ENCODE measurements around the gene PDILT.
"Not testable (repeated sequence)": the region's sequence is repeated elsewhere in the genome, so short reads cannot be mapped to it uniquely, and the experiment has no call there.

DNA sequence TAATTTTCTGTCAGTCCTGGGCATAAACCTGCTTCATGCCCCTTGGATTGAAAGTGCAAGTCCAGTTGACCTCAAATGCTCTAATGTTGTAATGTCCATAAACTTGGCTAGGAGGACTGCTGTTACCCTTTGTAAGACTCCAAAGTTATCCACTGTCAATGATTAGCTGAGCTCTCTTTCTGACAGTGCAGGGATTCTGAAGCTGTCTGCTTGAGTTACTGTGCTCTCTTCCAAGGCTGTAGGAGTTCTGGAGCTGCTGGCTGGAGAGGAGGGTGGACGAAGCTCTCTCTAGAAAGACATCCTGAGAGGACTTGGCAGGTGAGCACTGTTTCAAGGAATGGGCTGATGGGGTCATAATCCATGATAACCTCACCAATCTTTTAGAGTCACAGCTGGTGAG is 46.8 kb upstream of the PDILT start, which contains the start of gene ACSM2A:
- TF ChIP-seq NBN (IDR thresholded peaks at IDR 0.05; ENCODE audit: low read depth); MAZ (CRISPR knock-in tag; conservative IDR thresholded peaks at IDR 0.05 in 1 of 2, IDR thresholded peaks at IDR 0.05 in 1 of 2); NCOA2 (IDR thresholded peaks at IDR 0.05; ENCODE audit: partially characterized antibody in 2 of 2); KLF16 (IDR thresholded peaks at IDR 0.05); SMARCB1 (IDR thresholded peaks at IDR 0.05; ENCODE audit: insufficient read length, low read depth); SREBF1 (IDR thresholded peaks at IDR 0.05; ENCODE audit: borderline replicate concordance, low read depth, low read length); TBP (optimal IDR thresholded peaks at IDR 0.05; ENCODE audit: low read depth, low read length); SPI1 (IDR thresholded peaks at IDR 0.05; ENCODE audit: borderline replicate concordance, low read depth, low read length); ZNF696 (CRISPR knock-in tag; conservative IDR thresholded peaks at IDR 0.05); ZNF561 (CRISPR knock-in tag; conservative IDR thresholded peaks at IDR 0.05); ZFX (CRISPR knock-in tag; IDR thresholded peaks at IDR 0.05): not testable (repeated sequence)
- TF ChIP-seq, protein P1, sequence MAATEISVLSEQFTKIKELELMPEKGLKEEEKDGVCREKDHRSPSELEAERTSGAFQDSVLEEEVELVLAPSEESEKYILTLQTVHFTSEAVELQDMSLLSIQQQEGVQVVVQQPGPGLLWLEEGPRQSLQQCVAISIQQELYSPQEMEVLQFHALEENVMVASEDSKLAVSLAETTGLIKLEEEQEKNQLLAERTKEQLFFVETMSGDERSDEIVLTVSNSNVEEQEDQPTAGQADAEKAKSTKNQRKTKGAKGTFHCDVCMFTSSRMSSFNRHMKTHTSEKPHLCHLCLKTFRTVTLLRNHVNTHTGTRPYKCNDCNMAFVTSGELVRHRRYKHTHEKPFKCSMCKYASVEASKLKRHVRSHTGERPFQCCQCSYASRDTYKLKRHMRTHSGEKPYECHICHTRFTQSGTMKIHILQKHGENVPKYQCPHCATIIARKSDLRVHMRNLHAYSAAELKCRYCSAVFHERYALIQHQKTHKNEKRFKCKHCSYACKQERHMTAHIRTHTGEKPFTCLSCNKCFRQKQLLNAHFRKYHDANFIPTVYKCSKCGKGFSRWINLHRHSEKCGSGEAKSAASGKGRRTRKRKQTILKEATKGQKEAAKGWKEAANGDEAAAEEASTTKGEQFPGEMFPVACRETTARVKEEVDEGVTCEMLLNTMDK (IDR thresholded peaks at IDR 0.05; ENCODE audit: borderline replicate concordance, insufficient read depth, low read depth, low read length, poor library complexity, severe bottlenecking), result not testable (repeated sequence)
